ENCODE results near the gene EP400. TPM values are rescaled to one million over a fixed set of nuclear protein-coding genes. Genes with fewer than 3 reads are reported as not detected.

EP400 gene
- polyA plus RNA-seq, 1 donor (not counting 4 experiments of a cell fraction or from before 2014, with no cell fraction given): 4.1 TPM

DNA sequence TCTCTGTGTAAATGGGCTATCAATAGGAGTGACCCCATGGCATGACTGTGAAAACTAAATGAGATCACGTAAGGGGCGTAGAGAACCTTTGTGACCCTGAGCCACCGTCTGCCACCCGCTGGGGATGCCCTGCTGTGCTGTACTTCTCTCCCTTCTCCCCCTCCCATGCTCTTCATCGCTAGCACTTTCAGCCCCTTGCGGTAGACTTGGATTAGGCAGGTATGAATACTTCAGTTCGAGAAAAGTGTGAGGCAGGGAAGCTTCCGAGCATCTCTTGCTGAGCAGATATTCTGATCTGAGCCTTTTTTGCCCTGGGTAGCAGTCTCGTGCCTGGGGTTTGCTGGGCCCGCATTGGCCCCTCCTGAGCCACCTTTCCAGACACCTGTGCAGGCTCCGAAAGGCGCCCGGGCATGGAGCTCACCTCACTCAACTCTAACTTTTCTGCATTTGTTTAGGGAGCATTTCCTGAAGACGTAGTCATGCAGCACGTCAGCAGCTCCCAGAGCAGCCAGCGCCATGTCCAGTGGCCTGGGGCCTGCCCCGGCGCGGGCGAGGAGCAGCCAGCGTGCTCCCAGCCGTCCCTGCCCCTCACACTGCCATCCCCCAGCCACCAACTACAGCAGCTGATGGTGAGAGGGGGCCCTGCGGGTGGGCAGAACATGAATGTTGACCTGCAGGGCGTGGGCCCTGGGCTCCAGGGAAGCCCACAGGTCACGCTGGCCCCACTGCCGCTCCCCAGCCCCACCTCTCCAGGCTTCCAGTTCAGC is 154.0 kb downstream of the EP400 start:
- no peaks in the 10 kb centered on the region for H3K27me3 ChIP-seq (ENCODE audit: control insufficient read depth, extremely low read depth, insufficient read depth, low read length)
- DNase-seq (ENCODE audit: low read depth, low spot score) (no peak), FAIRE-seq (no peak)
- H3K4me1 ChIP-seq (ENCODE audit: control insufficient read depth, extremely low read depth, insufficient read depth, low read length): no peaks in the 10 kb centered on the region
- H4K20me1 ChIP-seq (ENCODE audit: control insufficient read depth, extremely low read depth, insufficient read depth, low read length): no peaks in the 10 kb centered on the region
- no peaks in the 10 kb centered on the region for H3K9me3 ChIP-seq (ENCODE audit: control insufficient read depth, low read depth, low read length)
- H3K4me3 ChIP-seq (ENCODE audit: control insufficient read depth in 2 of 3, extremely low read depth in 1 of 3, insufficient read depth in 2 of 3, low read depth in 1 of 3, low read length in 3 of 3): no peak overlapping the region
- H3K27ac ChIP-seq (ENCODE audit: control insufficient read depth, insufficient read depth, low read length): no peak overlapping the region
- peaks cover 0 to 5% of the 10 kb centered on the region in 2 experiments for H3K36me3 ChIP-seq (ENCODE audit: control insufficient read depth in 2 of 2, extremely low read depth in 1 of 2, insufficient read depth in 2 of 2, low read length in 2 of 2)
- dilution Hi-C loops (cut with MboI; ENCODE audit: extremely low pct_ligation_motif_present, low sequenced_read_pairs): no loop called here
- no peaks in the 10 kb centered on the region for H3K79me2 ChIP-seq (ENCODE audit: control insufficient read depth, insufficient read depth, low read length)
- no peak overlapping the region for H3K4me2 ChIP-seq (ENCODE audit: control insufficient read depth, extremely low read depth, insufficient read depth, low read depth, low read length)
- no peak overlapping the region for H2AFZ ChIP-seq (ENCODE audit: control insufficient read depth, low read length)
- H3K9ac ChIP-seq (ENCODE audit: control insufficient read depth, extremely low read depth, insufficient read depth, low read length): no peak overlapping the region
- no peaks in the 10 kb centered on the region for H3K9me1 ChIP-seq (ENCODE audit: control insufficient read depth, extremely low read depth, insufficient read depth, low read length)
- TF ChIP-seq EZH2 (IDR thresholded peaks at IDR 0.05; ENCODE audit: low read length): no peak
- TF ChIP-seq, protein P1, sequence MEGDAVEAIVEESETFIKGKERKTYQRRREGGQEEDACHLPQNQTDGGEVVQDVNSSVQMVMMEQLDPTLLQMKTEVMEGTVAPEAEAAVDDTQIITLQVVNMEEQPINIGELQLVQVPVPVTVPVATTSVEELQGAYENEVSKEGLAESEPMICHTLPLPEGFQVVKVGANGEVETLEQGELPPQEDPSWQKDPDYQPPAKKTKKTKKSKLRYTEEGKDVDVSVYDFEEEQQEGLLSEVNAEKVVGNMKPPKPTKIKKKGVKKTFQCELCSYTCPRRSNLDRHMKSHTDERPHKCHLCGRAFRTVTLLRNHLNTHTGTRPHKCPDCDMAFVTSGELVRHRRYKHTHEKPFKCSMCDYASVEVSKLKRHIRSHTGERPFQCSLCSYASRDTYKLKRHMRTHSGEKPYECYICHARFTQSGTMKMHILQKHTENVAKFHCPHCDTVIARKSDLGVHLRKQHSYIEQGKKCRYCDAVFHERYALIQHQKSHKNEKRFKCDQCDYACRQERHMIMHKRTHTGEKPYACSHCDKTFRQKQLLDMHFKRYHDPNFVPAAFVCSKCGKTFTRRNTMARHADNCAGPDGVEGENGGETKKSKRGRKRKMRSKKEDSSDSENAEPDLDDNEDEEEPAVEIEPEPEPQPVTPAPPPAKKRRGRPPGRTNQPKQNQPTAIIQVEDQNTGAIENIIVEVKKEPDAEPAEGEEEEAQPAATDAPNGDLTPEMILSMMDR (optimal IDR thresholded peaks at IDR 0.05 in 1 of 3, IDR thresholded peaks at IDR 0.05 in 1 of 3, conservative IDR thresholded peaks at IDR 0.05 in 1 of 3; ENCODE audit: extremely low read depth in 1 of 3, insufficient read depth in 2 of 3, low read length in 3 of 3): no peak

DNA sequence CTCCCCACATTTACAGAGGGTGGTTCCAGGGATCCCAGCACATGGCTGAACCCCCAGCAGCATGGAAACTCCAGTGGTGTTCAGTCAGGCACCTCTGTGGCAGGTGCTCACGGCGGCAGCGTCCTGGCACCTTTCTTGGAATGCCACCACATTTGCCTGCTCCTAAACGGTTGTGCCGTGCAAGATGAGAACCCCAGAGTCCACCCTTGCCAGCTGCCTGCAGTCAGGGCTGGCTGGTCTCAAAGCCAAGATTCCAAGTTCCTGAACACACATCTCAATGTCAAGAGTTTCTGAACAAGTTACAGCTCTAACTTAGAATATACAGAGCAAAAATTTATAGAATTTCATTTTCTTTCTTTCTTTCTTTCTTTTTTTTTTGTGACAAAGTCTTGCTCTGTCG is 155.7 kb downstream of the EP400 start:
- Histone ChIP-seq H3K4me1 (ENCODE audit: control insufficient read depth, extremely low read depth, insufficient read depth, low read length) (no peaks in the 10 kb centered on the region), H3K4me3 (ENCODE audit: control insufficient read depth in 2 of 3, extremely low read depth in 1 of 3, insufficient read depth in 2 of 3, low read depth in 1 of 3, low read length in 3 of 3) (no peak overlapping the region), H3K27ac (ENCODE audit: control insufficient read depth, insufficient read depth, low read length) (no peak overlapping the region), H3K27me3 (ENCODE audit: control insufficient read depth, extremely low read depth, insufficient read depth, low read length) (no peaks in the 10 kb centered on the region), H3K9me1 (ENCODE audit: control insufficient read depth, extremely low read depth, insufficient read depth, low read length) (no peaks in the 10 kb centered on the region), H3K9ac (ENCODE audit: control insufficient read depth, extremely low read depth, insufficient read depth, low read length) (no peak overlapping the region), H3K9me3 (ENCODE audit: control insufficient read depth, low read depth, low read length) (no peaks in the 10 kb centered on the region), H2AFZ (ENCODE audit: control insufficient read depth, low read length) (no peak overlapping the region), H3K4me2 (ENCODE audit: control insufficient read depth, extremely low read depth, insufficient read depth, low read depth, low read length) (no peak overlapping the region), H3K79me2 (ENCODE audit: control insufficient read depth, insufficient read depth, low read length) (no peaks in the 10 kb centered on the region), H3K36me3 (ENCODE audit: control insufficient read depth in 2 of 2, extremely low read depth in 1 of 2, insufficient read depth in 2 of 2, low read length in 2 of 2) (peaks cover 0 to 5% of the 10 kb centered on the region in 2 experiments), H4K20me1 (ENCODE audit: control insufficient read depth, extremely low read depth, insufficient read depth, low read length) (no peaks in the 10 kb centered on the region)
- DNase-seq (ENCODE audit: low read depth, low spot score) (no peak), FAIRE-seq (no peak)
- dilution Hi-C loops (cut with MboI; ENCODE audit: extremely low pct_ligation_motif_present, low sequenced_read_pairs): no loop called here
- TF ChIP-seq EZH2 (IDR thresholded peaks at IDR 0.05; ENCODE audit: low read length): no peak
- TF ChIP-seq, protein P1 (optimal IDR thresholded peaks at IDR 0.05 in 1 of 3, IDR thresholded peaks at IDR 0.05 in 1 of 3, conservative IDR thresholded peaks at IDR 0.05 in 1 of 3; ENCODE audit: extremely low read depth in 1 of 3, insufficient read depth in 2 of 3, low read length in 3 of 3): no peak
